ENCODE results near the gene KIFC3. TPM values are rescaled to one million over a fixed set of nuclear protein-coding genes. Genes with fewer than 3 reads are reported as not detected.

Gene KIFC3
- total RNA-seq, 1 donor from 2014 or later = 96.9 TPM

GRCh38 chr16:57711993-57712392, 90.3 kb downstream of the KIFC3 start:
- Histone ChIP-seq H3K79me2 (ENCODE audit: insufficient read depth, low read length) (no peaks in the 10 kb centered on the region), H2AFZ (ENCODE audit: low read depth, low read length) (no peak overlapping the region), H3K4me3 (ENCODE audit: insufficient read depth, low read depth, low read length) (no peak overlapping the region), H3K27me3 (ENCODE audit: insufficient read depth, low read length) (peaks cover 32% of the 10 kb centered on the region), H3K4me1 (ENCODE audit: insufficient read depth, low read length) (no peaks in the 10 kb centered on the region), H3K9ac (ENCODE audit: low read length) (no peak overlapping the region), H3K27ac (ENCODE audit: low read depth, low read length) (no peak overlapping the region), H3K4me2 (ENCODE audit: low read length) (no peak overlapping the region), H4K20me1 (ENCODE audit: insufficient read depth, low read length) (no peaks in the 10 kb centered on the region), H3K36me3 (ENCODE audit: insufficient read depth, low read length) (no peaks in the 10 kb centered on the region), H3K9me3 (ENCODE audit: insufficient read depth, low read depth, low read length) (no peaks in the 10 kb centered on the region)
- no peak overlapping the region for H3K4me3 Mint-ChIP-seq (ENCODE audit: unreplicated experiment)
- no peaks in the 10 kb centered on the region for H3K36me3 Mint-ChIP-seq (ENCODE audit: low read depth, unreplicated experiment)
- H3K27ac Mint-ChIP-seq (ENCODE audit: unreplicated experiment) = no peak overlapping the region
- H3K4me1 Mint-ChIP-seq (ENCODE audit: low read depth, unreplicated experiment) = no peaks in the 10 kb centered on the region
- no peak for TF ChIP-seq EZH2 (IDR thresholded peaks at IDR 0.05; ENCODE audit: insufficient read depth, low read length)
- TF ChIP-seq CTCF (IDR thresholded peaks at IDR 0.05; ENCODE audit: insufficient read depth, low read depth, low read length) = no peak
- no peaks in the 10 kb centered on the region for H3K9me3 Mint-ChIP-seq (ENCODE audit: unreplicated experiment)
- DNase-seq (ENCODE audit: low read depth) (no peak), FAIRE-seq (no peak)
- peaks cover 45% of the 10 kb centered on the region for H3K27me3 Mint-ChIP-seq (ENCODE audit: low read depth, unreplicated experiment)

- Mint-ChIP-seq H3K9me3 (ENCODE audit: unreplicated experiment) (no peaks in the 10 kb centered on the region), H3K27ac (ENCODE audit: unreplicated experiment) (no peak overlapping the region), H3K27me3 (ENCODE audit: low read depth, unreplicated experiment) (peaks cover 44% of the 10 kb centered on the region), H3K36me3 (ENCODE audit: low read depth, unreplicated experiment) (no peaks in the 10 kb centered on the region), H3K4me1 (ENCODE audit: low read depth, unreplicated experiment) (no peaks in the 10 kb centered on the region), H3K4me3 (ENCODE audit: unreplicated experiment) (no peak overlapping the region)
- no peak for DNase-seq (ENCODE audit: low read depth)
- H3K79me2 ChIP-seq (ENCODE audit: insufficient read depth, low read length) = no peaks in the 10 kb centered on the region
- TF ChIP-seq CTCF (IDR thresholded peaks at IDR 0.05; ENCODE audit: insufficient read depth, low read depth, low read length) (no peak), EZH2 (IDR thresholded peaks at IDR 0.05; ENCODE audit: insufficient read depth, low read length) (no peak)
- H4K20me1 ChIP-seq (ENCODE audit: insufficient read depth, low read length) = no peaks in the 10 kb centered on the region
- no peak overlapping the region for H2AFZ ChIP-seq (ENCODE audit: low read depth, low read length)
- no peaks in the 10 kb centered on the region for H3K9me3 ChIP-seq (ENCODE audit: insufficient read depth, low read depth, low read length)
- no peak overlapping the region for H3K9ac ChIP-seq (ENCODE audit: low read length)
- no peaks in the 10 kb centered on the region for H3K36me3 ChIP-seq (ENCODE audit: insufficient read depth, low read length)
- H3K27me3 ChIP-seq (ENCODE audit: insufficient read depth, low read length) = peaks cover 32% of the 10 kb centered on the region
- H3K27ac ChIP-seq (ENCODE audit: low read depth, low read length) = no peak overlapping the region
- H3K4me3 ChIP-seq (ENCODE audit: insufficient read depth, low read depth, low read length) = no peak overlapping the region
- H3K4me2 ChIP-seq (ENCODE audit: low read length) = no peak overlapping the region
- FAIRE-seq = no peak
- no peaks in the 10 kb centered on the region for H3K4me1 ChIP-seq (ENCODE audit: insufficient read depth, low read length)
Observed at GRCh38 chr16:57711346-57711745, 90.9 kb downstream of the KIFC3 start.

GRCh38 chr16:57709663-57710062, 92.6 kb downstream of the KIFC3 start:
- Histone ChIP-seq H3K79me2 (ENCODE audit: insufficient read depth, low read length) (no peaks in the 10 kb centered on the region), H3K4me3 (ENCODE audit: insufficient read depth, low read depth, low read length) (no peak overlapping the region), H3K27ac (ENCODE audit: low read depth, low read length) (no peak overlapping the region), H4K20me1 (ENCODE audit: insufficient read depth, low read length) (no peaks in the 10 kb centered on the region), H2AFZ (ENCODE audit: low read depth, low read length) (no peak overlapping the region), H3K4me2 (ENCODE audit: low read length) (no peak overlapping the region), H3K9ac (ENCODE audit: low read length) (no peak overlapping the region), H3K9me3 (ENCODE audit: insufficient read depth, low read depth, low read length) (peaks cover 9% of the 10 kb centered on the region), H3K36me3 (ENCODE audit: insufficient read depth, low read length) (no peaks in the 10 kb centered on the region), H3K4me1 (ENCODE audit: insufficient read depth, low read length) (no peaks in the 10 kb centered on the region), H3K27me3 (ENCODE audit: insufficient read depth, low read length) (peaks cover 28% of the 10 kb centered on the region)
- FAIRE-seq = no peak
- no peaks in the 10 kb centered on the region for H3K9me3 Mint-ChIP-seq (ENCODE audit: unreplicated experiment)
- peaks cover 30% of the 10 kb centered on the region for H3K27me3 Mint-ChIP-seq (ENCODE audit: low read depth, unreplicated experiment)
- H3K4me1 Mint-ChIP-seq (ENCODE audit: low read depth, unreplicated experiment) = no peaks in the 10 kb centered on the region
- no peak for TF ChIP-seq CTCF (IDR thresholded peaks at IDR 0.05; ENCODE audit: insufficient read depth, low read depth, low read length)
- no peak for TF ChIP-seq EZH2 (IDR thresholded peaks at IDR 0.05; ENCODE audit: insufficient read depth, low read length)
- no peak for DNase-seq (ENCODE audit: low read depth)
- H3K27ac Mint-ChIP-seq (ENCODE audit: unreplicated experiment) = no peak overlapping the region
- no peaks in the 10 kb centered on the region for H3K36me3 Mint-ChIP-seq (ENCODE audit: low read depth, unreplicated experiment)
- H3K4me3 Mint-ChIP-seq (ENCODE audit: unreplicated experiment) = no peak overlapping the region

Small RNA genes lying within 50 kb of the gene (microRNA-seq; reads per million reads assigned to microRNA genes)
- not detected for gene MIR6772

Other genes starting within 250 kb of the KIFC3 start
- gene ADGRG1, start 173.9 kb downstream of the KIFC3 start, total RNA-seq = 13.6 and 13.9 TPM in 2 replicates
- not detected in 2 replicates for gene ADGRG3, start 134.2 kb downstream of the KIFC3 start, total RNA-seq
- gene DRC7, start 107.7 kb downstream of the KIFC3 start, total RNA-seq = not detected in 2 replicates
- gene KATNB1, start 66.7 kb downstream of the KIFC3 start, total RNA-seq = 21.1 and 28.6 TPM in 2 replicates
- gene CNGB1, start 168.6 kb upstream of the KIFC3 start, total RNA-seq = not detected in 2 replicates
- 11.2 and 11.5 TPM in 2 replicates for gene ZNF319, start 198.2 kb upstream of the KIFC3 start, total RNA-seq
- 91.3 and 100.0 TPM in 2 replicates for gene USB1, start 198.9 kb upstream of the KIFC3 start, total RNA-seq
- gene MMP15, start 223.3 kb upstream of the KIFC3 start, total RNA-seq = 14.8 and 15.4 TPM in 2 replicates